ENCODE data around the gene BAMBI.

- no peak for TF ChIP-seq CTCF (IDR thresholded peaks at IDR 0.05)
- no peak for TF ChIP-seq POLR2A (IDR thresholded peaks at IDR 0.05)
Measured at GRCh38 chr10:28637346-28637745, 40.0 kb upstream of the BAMBI start.

Data from esophagus squamous epithelium (tissue), 4 donors.